Measurements from ENCODE around the gene KCTD17.

The KCTD17 gene

GRCh38 chr22:37021710-37022482, 29.6 kb upstream of the KCTD17 start:
- DNase-seq = peak; percentile 25 to 31

DNA sequence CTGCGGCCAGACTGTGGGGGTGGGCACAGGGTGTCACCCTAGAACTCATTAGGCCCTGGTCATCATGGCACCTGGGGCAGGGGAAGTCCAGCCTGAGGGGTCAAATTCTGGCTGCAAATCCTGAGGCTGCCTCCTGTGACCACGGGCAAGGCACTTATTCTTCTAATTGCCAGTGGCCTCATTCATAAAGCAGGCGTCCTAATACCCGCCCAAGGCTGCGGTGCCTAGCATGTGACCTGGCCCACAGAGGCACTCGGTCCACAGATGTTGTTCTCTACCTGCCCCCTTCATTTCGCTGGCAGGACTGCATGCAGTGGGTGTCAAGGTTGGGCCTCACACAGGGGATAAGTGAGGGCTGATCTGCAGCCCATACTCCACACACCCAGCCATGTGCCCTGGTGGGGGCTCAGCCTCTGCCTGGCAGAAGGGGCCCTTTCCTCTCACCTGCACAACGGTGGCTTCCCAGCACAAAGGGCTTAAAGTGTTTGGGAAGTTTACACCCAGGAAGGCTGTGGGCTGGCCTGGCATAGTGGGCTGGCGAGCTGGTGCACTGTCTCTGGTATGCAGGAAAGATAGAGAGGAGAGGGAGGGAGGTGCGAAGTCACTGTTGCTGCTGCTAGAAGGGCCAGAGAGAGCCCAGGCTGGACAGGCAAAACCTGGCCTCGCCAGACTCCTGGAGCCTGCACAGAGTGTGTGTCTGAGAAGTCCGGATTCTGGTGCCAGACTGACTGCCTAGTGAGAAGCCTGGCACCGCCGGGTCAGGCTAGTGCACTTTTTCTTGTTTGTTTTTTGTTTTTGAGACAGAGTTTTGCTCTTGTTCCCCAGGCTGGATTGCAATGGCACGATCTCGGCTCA, 28.8 kb upstream of the KCTD17 start:
- no peak for DNase-seq

DNA sequence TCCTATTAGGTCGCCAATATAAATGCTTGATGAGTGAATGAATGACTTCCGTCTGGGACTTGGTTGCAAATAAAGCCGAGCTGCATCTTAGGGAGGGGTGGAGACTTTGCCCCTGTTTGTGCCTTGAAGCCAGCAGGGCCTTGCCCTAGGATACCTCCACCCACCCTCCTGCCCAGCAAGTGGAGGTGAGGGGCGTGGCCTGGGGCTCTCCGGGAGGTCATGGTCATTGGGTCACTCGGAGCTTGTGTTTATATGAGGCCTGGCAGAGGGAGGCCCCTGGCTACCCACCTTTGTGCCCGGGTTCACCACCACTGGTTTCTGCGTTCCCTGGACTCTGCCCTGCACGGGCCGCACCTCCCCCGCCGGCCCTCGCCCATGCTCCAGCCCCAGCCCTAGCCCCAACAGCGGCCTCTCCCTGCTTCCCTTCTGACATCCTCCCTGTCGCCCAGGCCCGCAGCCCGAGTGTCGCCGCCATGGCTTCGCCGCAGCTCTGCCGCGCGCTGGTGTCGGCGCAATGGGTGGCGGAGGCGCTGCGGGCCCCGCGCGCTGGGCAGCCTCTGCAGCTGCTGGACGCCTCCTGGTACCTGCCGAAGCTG, 27.7 kb upstream of the KCTD17 start:
- no peak for DNase-seq

DNA sequence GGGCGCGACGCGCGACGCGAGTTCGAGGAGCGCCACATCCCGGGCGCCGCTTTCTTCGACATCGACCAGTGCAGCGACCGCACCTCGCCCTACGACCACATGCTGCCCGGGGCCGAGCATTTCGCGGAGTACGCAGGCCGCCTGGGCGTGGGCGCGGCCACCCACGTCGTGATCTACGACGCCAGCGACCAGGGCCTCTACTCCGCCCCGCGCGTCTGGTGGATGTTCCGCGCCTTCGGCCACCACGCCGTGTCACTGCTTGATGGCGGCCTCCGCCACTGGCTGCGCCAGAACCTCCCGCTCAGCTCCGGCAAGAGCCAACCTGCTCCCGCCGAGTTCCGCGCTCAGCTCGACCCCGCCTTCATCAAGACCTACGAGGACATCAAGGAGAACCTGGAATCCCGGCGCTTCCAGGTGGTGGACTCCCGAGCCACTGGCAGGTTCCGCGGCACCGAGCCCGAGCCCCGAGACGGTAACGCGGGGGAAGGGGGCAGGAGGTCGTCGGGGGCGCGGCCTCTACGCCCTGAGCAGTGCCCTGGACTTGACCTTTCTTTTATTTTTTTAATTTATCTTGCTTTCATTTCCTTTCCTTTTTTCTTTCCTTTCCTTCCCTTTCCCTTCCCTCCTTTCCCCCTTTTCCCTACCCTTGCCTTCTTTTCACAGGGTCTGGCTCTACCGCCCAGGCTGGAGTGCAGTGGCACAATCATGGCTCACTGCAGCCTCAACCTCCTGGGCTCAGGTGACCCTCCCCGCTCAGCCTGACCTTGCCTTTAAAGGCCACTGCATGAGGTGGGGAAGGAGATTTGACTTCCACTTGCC, 27.0 kb upstream of the KCTD17 start:
- no peak for DNase-seq

- no peak for DNase-seq
Measured at GRCh38 chr22:37025500-37026070, 26.0 kb upstream of the KCTD17 start.

- no peak for DNase-seq
Measured at GRCh38 chr22:37026325-37026724, 25.2 kb upstream of the KCTD17 start.

DNA sequence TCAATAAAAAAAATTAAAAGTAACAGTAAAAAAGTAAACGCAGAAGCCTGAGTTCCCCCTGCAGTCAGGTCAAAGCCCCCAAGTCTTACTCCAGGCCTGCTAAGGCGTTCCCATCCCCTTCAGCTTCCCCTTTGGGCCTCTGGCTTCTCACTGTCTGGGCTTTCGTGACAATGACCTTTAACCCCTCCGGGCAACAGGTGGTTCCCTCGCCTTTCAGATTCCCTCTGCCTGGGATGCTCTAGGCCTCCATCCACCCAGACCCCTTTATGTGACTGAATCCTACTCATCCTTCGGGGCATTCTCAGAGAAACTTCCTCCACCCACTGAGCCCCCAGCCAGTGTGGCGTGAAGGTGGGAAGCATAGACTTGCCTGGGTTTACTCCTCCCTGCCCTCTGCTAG, 24.0 kb upstream of the KCTD17 start:
- DNase-seq = no peak

- no peak for DNase-seq
Measured at GRCh38 chr22:37028692-37029674, 22.6 kb upstream of the KCTD17 start.

GRCh38 chr22:37030560-37031281, 20.8 kb upstream of the KCTD17 start:
- DNase-seq = no peak

- DNase-seq = no peak
Measured at GRCh38 chr22:37032134-37032534, 19.4 kb upstream of the KCTD17 start.

DNA sequence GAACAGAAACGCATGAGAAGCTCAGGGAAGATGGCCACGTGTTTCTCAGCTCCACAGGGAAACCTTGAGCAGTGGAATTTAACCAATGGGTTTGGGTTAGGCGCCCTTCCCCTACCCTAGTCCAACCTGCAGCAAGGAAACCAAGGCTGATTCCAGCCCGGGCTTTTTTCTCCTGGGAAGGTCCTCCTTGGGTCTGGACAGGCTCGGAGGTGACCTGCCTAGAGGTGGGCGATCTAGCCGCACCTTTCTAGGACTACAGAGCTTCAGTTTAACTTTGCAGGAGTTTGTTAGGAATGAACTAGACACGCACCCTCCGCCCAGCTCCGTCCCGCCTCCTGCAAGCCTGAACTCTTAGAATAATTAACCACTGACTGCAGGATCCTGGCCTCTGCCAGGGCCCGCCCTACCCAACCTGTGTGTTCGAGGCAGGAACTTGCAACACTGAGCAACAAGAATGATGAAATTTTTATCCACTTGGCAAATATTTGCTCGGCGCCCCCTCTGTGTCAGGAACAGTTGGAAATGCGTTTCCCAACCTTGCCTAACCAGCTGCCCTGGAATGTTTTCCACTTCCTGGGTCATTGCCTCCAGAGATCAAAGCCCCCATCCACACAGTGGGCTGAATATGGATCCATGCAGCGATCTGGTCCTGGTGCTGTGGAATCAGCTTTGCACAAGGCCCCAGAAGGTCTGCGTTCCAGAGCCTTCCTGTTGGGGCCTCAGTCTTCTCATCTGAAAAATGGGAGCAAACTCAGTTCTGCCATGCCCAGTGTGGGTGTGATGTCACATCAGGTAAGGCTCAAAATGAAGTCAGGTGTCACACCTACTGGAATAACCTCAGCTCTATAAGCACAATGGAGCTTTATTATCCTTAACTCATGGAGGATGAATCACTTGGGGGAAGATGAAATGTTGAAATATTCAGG, 18.7 kb upstream of the KCTD17 start:
- DNase-seq = no peak

DNA sequence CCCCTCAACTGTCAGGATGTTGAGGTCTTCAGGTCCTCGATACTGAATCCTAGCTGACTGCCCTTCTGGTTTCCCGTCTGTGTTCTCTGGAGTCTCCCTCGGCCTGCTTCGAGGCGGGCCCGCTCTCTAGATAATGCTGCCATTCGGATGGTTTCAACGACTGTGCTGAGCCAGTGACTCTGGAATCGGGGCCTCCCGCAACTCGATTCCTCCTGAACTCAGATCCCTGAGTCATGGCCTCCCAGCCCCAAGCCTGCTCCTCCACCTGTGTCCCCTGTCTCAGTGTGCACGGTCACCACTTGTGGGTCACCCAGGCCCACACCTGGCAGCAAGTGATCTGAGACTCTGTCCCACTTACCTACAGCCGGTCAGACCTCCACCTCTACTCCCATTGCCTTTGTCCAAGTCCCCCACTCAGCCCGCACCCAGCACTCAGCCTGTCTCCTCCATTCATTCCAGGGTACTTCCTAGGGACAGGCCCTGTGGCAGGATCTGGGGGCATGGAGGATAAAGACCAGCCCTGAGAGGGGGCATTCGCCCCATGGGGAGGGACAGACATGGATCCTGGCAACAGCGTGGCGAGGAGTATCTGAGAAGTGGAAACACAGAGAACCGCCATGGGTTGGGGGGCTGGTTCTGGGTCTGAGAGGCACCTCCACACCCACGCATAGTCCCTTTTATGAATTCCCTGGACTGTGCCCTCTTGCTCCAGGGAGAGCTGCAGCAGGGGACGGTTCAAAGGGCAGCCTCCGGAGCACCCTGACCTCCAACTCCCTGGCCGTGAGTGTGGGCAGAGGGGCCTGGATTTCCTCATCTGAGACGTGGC, 17.7 kb upstream of the KCTD17 start:
- DNase-seq = no peak

DNA sequence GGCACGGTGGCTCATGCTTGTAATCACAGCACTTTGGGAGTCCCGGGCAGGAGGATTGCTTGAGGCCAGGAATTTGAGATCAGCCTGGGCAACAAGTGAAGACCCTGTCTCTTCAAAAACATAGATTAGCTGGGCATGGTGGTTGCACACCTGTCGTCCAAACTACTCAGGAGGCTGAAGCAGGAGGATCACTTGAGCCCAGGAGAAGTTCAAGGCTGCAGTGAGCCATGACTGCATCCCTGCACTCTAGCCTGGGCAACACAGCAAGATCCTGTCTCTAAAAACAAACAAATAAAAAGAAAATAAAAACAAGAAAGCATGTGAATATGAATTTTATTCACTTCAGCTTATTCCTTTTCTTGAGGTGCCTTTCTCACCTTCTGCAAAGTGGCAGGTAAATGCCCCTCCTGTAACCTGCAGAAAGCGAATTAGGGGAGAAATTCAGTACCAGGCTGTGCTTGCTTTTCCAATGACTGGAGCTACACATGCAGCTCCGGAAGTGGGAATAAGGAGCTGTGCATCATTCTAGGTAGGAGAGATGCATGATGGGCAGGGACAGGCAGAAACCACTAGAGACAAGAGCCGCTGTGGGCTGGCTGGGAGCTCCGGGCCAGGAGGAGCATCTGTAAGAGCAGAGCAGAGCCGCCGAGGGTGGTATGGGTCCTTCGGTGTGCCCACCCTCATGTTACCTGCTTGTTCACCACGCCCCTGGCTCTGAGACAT, 14.7 kb upstream of the KCTD17 start:
- no peak for DNase-seq

GRCh38 chr22:37037669-37038068, 13.9 kb upstream of the KCTD17 start:
- no peak for DNase-seq

DNA sequence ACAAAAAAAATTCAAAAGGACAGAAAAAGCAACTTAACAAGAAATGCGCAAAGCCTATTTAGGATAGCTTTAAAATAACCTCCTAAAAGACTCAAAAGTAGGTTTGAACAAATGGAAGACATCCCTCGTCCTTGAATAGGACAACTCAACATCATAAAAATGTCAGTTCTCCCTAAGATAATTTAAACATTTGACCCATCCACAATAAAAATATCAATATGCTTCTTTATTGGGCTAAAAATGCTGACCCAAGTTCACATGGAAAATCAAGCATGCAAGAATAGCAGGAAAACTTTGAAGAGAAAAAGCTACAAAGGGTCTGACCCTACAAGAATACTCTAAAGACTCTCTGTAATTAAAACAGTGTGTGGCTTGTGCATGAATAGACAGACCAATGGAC, 12.1 kb upstream of the KCTD17 start:
- no peak for DNase-seq

DNA sequence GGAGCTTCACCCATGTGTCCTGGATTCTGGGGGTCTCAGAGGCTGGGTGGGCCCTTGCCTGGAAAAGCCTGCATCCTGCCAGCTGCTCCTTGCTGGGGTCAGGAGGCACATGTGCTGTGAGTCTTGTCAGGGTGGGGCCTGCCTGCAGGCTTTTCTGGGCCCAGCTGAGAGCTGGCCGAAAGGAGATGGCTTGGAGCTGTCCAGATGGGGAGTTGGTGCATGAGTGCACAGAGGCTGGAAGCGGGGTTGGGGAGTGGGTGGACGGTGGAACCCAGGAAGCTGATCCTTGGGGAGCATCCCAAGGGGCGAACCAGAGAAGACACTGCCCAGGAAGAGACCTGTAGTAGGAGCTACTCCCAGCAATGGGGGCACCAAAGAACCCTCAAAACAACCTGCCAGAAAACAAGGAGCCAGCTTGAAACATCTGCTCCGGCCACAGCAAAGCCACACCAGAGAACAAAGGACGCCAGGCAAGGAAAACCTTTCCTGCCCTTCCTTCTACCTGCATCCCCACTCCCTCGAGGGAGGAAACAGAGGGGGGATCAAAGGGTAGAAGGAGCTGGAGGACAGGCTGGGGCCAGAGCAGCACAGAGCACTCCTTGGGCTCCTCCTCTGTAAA, 8.2 kb upstream of the KCTD17 start:
- DNase-seq = no peak

DNA sequence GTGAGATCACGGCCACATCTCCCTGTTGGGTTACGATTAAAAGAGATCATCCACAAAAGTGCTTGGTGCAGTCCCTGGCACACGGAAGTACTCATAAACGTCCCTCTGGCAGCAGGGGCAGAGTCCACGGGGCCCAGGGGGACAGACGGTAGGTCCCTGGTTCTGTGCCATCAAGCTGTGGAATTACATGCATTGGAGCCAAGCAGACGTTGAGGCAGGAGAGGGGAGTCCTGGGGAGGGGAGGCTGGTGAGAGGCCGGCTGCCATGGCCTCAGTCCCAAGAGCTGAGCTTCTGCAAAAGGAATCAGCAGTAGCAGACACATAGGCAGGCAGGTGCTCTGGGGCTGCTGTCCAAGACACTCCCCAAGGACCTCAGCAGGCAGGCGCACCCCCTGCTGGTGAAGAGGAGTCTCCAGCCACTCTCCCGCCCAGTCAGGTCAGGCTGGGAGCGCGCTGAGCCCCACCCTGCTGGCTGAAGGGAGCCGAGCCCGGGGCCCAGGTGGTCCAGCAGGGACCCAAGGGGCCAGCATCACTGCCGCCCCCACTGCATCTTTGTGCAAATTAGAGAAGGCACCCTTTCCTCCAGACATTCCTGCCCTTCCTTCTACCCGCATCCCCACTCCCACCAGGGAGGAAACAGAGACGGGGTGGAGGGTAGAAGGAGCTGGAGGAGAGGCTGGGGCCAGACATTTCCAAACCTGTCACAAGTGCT, 7.6 kb upstream of the KCTD17 start:
- DNase-seq = no peak
